GM19351 (cell line): ENCODE results near the gene PTPN20.
"Not testable (repeated sequence)": the region's sequence is repeated elsewhere in the genome, so short reads cannot be mapped to it uniquely, and the experiment has no call there.

ENCODE experiments used
- ATAC-seq: cut with Tn5 transposase; IDR thresholded peaks from one replicate; pipeline ENCODE4 v1.9.1; 2021; ENCODE audit warnings: mild to moderate bottlenecking, moderate library complexity; ENCODE audit not compliant: unreplicated experiment

PTPN20 gene

DNA sequence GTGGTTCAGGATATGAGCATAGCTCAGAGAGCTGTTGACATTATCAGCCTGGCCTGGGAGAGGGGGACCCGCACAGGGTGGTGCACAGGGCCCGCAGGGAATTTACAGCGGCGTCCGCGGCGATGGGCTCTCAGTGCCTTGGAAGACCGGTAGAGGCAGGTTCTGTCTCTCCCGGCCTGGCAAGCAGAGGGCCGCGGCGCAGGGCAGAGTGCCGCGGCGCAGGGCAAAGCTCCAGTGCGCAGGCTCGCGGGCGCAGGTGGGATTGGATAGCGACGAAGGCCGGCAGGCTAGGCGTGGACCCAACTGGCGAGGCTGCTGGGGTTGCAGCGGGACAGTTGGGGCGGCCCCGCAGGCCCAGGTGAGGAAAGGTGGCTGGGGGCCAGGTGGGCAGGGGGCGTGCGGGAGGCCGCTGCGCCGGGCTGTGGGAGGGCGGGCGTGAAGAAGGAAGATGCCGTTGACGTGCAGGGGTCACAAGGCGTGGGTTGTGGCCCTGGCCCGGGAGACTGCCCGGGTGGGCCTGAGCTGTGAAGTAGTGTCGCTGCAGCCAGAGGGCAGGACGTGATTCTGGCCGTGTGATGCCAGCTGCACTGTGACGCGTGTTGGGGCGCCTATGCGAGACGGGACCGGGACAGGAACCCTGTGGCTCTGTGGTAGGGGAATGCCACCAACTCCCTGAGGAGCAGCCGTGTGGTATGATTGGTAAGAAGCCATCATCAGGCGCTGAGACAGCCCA lies at the start of gene PTPN20:
PTPN20 (plus strand) TSS at position 285 of the 733 bp plus-strand sequence. CDS start 21,072 bp downstream, outside the sequence.
- ATAC-seq = peak; percentile 72

- ATAC-seq = not testable (repeated sequence)
Measured at GRCh38 chr10:46869716-46870115, 41.5 kb upstream of the PTPN20 start.

GRCh38 chr10:46871583-46871982 lies 39.6 kb upstream of the PTPN20 start:
- ATAC-seq = not testable (repeated sequence)

DNA sequence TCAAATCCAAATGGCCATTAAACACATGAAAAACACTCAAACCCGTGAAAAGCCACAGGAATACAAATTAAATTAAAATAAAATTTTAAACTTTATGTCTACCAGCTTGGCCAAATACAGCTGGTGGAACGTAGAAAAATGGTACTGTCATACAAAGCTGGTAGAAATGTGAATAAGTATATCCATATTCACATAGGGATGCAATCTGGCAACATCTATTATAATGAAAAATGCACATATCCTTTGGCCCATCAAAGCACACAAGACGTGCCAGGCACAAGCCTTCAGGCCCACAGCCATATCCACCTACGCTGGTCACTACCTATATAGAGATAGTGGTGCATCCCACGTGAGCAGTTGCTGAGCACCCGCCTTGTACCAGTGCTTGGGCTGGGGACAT lies 35.9 kb upstream of the PTPN20 start:
- ATAC-seq = not testable (repeated sequence)

- ATAC-seq = not testable (repeated sequence)
Measured at GRCh38 chr10:46876773-46877172, 34.5 kb upstream of the PTPN20 start.

- not testable (repeated sequence) for ATAC-seq
Measured at GRCh38 chr10:46878761-46879160, 32.5 kb upstream of the PTPN20 start.

DNA sequence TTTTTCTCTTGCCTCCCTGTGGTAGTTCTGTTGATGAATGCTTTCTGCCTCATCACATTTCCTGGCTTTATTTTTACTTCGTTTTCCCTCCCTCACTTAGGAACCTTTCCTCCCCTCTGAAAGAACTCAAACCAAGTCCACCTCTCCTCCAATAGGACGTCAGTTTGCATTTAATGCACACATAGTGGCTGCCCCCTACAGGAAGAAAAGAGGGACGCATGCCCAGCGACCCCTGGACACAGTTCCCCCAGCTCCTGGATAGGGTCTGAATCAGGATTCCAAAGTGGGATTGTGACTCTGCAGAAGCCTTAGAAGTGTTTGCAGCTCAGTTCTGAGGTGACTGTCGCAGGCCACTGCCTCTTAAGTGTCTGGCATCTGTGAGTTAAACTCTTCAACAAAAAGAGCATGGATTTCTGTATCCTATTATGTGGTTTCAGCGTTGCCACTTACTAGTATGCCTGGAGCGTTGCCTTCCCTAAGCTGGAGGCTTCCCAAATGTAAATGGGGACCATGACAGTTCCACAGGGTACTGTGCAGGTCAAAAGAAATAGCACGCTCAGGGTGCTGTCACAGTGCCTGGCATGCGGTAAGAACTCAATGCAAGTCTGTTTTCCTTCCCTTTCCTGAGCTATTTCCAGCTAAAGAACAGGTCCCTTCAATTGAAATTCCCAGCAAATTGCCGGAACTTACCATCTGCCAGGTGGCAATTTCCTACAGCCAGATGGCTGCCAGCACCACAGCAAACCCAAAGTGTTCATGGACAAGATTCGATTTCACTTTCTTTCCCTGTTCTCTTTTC lies 20.2 kb upstream of the PTPN20 start:
- not testable (repeated sequence) for ATAC-seq

- ATAC-seq = not testable (repeated sequence)
Measured at GRCh38 chr10:46896762-46897692, 14.2 kb upstream of the PTPN20 start.

GRCh38 chr10:46901247-46901646 lies 10.0 kb upstream of the PTPN20 start:
- not testable (repeated sequence) for ATAC-seq

DNA sequence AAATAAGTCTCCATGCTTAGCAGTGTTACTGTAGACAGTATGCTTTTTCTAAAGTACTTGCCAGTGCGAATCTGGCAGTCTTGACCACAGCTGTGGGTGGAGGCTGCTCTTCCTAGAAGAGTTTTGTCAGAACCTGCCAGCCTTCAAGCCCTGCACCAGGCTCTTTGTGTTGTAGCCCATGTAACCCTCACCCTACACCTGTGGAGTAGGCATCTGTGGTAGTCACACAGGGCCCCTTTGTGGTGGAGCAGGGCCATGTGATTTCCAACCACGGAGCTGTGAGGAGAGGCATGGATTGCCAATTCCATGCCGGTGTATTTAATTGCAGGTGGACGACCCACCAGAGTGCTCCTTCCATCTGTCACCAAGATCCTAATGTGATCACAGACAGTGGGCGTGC lies 7.4 kb upstream of the PTPN20 start:
- ATAC-seq = not testable (repeated sequence)

DNA sequence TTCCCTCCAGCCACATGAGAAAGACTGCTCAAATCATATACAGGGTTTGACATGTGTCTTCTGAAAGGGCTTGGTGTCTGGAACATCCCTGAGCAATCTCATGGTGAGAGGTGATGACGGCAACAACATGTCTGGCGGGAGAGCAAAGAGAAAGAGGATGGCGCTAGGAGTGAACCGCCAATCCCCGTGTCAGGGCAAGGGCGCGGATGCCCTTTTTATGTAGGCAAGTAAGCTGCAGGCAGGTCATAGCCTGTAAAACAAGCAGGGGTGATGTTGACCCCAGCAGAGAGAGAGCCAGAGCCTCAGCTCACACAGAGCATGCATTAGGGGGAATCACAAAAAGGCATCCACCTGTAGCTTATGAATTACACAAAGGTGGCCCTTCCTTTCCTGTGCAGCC lies 4.9 kb upstream of the PTPN20 start:
- ATAC-seq = not testable (repeated sequence)

- not testable (repeated sequence) for ATAC-seq
Measured at GRCh38 chr10:46907185-46908117, 3.8 kb upstream of the PTPN20 start.

- not testable (repeated sequence) for ATAC-seq
Measured at GRCh38 chr10:46922498-46922897, 11.3 kb downstream of the PTPN20 start.

DNA sequence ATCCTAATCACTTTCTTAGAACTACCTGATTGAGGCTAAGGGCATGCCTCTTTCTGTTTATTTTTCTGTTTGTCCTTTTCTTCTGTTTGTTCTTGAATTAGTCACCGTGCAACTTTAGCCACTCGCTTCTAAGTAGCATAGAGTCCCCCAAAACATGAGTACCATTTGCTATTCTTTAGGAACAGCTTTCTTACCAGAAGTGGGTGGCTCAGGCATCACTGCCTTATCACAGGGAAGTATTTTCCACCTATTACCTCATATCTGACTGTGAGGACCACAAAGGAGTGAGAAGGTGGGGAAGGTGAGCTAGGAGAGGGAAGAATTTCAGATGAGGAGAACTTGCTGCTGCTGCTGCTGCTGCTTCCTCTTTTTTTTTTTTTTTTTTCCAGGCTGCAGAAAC lies 13.9 kb downstream of the PTPN20 start:
- ATAC-seq = not testable (repeated sequence)

- ATAC-seq = not testable (repeated sequence)
Measured at GRCh38 chr10:46925853-46926252, 14.6 kb downstream of the PTPN20 start.

DNA sequence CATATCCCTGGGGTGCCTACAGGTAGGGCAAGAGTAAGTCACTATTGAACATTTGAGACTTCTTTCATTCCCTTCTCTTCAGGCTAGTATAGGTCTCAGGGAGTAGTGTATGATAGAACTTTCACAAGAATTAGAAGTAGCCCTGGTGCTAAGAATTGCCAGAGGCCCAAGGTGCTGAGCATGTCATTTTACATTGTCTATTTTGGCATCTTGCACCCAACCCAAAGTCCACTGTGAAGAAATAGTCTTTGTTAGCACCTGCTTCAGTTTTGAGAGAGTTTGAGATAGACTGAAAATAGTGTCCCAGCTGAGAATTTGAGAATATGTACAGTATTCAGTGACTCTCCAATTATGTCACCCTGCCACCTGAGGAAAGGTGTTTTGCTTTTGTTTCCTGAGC lies 17.6 kb downstream of the PTPN20 start:
- ATAC-seq = not testable (repeated sequence)

GRCh38 chr10:46932383-46932782 lies 21.2 kb downstream of the PTPN20 start:
- ATAC-seq = not testable (repeated sequence)

- ATAC-seq = not testable (repeated sequence)
Measured at GRCh38 chr10:46941091-46941490, 29.9 kb downstream of the PTPN20 start.

DNA sequence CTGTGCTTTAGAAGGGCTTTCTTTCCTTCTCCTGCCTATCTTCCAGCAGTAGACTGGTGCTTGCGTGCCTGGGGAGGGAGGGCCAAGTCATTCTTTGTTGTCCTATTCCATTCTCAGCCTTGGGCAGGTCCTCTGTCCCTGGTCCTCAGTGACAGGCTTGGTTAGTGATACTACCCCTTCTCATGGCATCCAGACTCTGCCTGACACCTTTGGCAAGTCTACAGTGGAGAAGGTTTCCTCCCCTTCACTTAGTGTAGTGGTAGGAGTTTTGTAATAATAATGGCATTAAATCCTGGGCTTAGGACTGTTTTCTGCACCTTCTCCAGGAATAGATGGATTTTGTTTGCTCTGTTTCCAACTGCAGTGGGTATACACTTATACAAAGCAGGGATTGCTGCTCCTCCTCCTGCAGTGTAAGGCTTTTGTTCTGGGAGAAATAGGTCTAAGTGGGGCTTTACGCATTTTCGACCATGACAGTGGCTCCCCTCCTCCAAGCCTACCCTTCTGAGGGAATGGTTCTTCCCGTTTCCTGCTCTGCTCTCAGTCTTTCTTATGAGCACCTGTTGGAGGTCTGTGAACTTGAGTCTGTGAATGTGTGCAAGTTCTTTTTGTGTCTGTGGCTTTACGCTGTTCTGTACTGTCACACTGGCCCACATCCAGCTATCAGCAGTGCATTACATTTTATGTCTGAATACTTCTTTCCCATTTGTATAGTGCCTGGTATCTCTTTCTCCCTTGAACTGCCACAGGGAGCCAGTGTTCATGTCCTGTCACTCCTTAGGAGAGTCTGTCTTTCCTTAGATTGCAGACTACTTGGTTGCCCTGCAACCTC lies 37.7 kb downstream of the PTPN20 start:
- not testable (repeated sequence) for ATAC-seq
